ENCODE data around the gene ALDH3A1. TPM values are rescaled to one million over a fixed set of nuclear protein-coding genes. Genes with fewer than 3 reads are reported as not detected.

Gene ALDH3A1
- total and polyA plus RNA-seq, 8 donors, result 5.8 to 689 (median 145) TPM

GRCh38 chr17:19728084-19728495, 20.0 kb downstream of the ALDH3A1 start:
- TF ChIP-seq POLR2AphosphoS5 (IDR thresholded peaks at IDR 0.05) (peak; percentile 70 to 83 (median 81)), POLR2A (IDR thresholded peaks at IDR 0.05) (no peak)
- WGBS, 5 donors, result 8 to 24% (median 11%) methylated on average over 7 of the region's 7 CpGs
- no peaks in the 10 kb centered on the region for H3K9me3 ChIP-seq
- peak; percentile 88 for DNase-seq
- no peaks in the 10 kb centered on the region for H3K27me3 ChIP-seq
- peak overlapping the region; percentile 38 to 87 (median 82) for H3K27ac ChIP-seq
- H3K4me3 ChIP-seq, result no peak overlapping the region
- H3K36me3 ChIP-seq, result no peaks in the 10 kb centered on the region
- intact Hi-C loops (cut with DNase I; ENCODE audit: low total_unique reads), result no loop called here
- peaks cover 35 to 52% (median 38%) of the 10 kb centered on the region in 4 donors for H3K4me1 ChIP-seq

GRCh38 chr17:19727501-19728078, 20.5 kb downstream of the ALDH3A1 start:
- intact Hi-C loops (cut with DNase I; ENCODE audit: low total_unique reads), result no loop called here
- WGBS, 5 donors, result 39 to 64% (median 58%) methylated on average over 2 to 4 of the region's 4 CpGs

DNA sequence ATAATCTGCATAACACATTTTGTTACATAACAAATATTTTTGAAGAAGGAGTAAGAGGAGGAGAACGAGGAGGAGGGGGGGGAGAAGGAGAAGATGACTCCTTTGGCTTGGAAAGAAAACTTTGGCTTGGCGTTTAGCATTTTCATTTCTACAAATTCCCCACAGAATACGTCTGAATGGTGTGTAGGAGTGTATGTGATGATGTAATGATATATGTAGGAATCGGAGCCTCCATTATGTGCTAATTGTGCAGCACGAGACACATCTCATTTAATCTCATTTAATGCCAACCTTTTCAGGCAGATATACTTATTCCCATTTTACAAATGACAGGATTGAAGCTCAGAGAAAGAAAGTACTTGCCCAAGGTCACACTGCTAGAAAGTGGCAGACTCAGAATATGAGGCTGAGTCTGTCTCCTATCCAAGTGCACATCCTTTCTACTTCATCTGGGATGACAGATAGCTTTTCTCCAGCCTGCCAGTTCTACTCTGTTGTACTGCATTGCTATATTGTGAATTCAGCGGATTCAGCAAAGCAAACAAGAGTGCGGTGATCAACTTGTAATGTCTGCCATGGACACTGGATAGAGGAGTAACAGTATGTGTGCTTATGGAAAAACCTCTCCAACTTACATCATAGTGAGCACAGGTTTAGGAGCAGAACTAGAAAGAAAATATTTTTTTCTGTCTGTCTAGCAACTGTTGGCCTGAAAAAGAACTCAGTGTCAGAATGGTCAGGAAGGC, 21.3 kb downstream of the ALDH3A1 start:
- Histone ChIP-seq H3K4me3 (no peak overlapping the region), H3K27ac (peak overlapping the region; percentile 38 to 87 (median 82)), H3K9me3 (no peaks in the 10 kb centered on the region), H3K4me1 (peaks cover 35 to 52% (median 38%) of the 10 kb centered on the region in 4 donors), H3K27me3 (no peaks in the 10 kb centered on the region), H3K36me3 (no peaks in the 10 kb centered on the region)
- peak in 1 of 2 donors; percentile 52 for DNase-seq
- intact Hi-C loops (cut with DNase I; ENCODE audit: low total_unique reads), result no loop called here
- TF ChIP-seq POLR2A (IDR thresholded peaks at IDR 0.05), result no peak
- TF ChIP-seq EP300 (IDR thresholded peaks at IDR 0.05), result no peak
- TF ChIP-seq POLR2AphosphoS5 (IDR thresholded peaks at IDR 0.05), result no peak
- TF ChIP-seq, protein P1, sequence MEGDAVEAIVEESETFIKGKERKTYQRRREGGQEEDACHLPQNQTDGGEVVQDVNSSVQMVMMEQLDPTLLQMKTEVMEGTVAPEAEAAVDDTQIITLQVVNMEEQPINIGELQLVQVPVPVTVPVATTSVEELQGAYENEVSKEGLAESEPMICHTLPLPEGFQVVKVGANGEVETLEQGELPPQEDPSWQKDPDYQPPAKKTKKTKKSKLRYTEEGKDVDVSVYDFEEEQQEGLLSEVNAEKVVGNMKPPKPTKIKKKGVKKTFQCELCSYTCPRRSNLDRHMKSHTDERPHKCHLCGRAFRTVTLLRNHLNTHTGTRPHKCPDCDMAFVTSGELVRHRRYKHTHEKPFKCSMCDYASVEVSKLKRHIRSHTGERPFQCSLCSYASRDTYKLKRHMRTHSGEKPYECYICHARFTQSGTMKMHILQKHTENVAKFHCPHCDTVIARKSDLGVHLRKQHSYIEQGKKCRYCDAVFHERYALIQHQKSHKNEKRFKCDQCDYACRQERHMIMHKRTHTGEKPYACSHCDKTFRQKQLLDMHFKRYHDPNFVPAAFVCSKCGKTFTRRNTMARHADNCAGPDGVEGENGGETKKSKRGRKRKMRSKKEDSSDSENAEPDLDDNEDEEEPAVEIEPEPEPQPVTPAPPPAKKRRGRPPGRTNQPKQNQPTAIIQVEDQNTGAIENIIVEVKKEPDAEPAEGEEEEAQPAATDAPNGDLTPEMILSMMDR (IDR thresholded peaks at IDR 0.05), result no peak
- 79 to 92% (median 85%) methylated on average over 7 of the region's 7 CpGs for WGBS, 5 donors

More at GRCh38 chr17:19727501-19728078, 20.5 kb downstream of the ALDH3A1 start:
- H3K4me1 ChIP-seq, result peaks cover 35 to 52% (median 38%) of the 10 kb centered on the region in 4 donors
- no peak for TF ChIP-seq POLR2A (IDR thresholded peaks at IDR 0.05)
- peak; percentile 56 for TF ChIP-seq EP300 (IDR thresholded peaks at IDR 0.05)
- peak; percentile 63 to 69 (median 63) for TF ChIP-seq POLR2AphosphoS5 (IDR thresholded peaks at IDR 0.05)
- H3K27ac ChIP-seq, result peak overlapping the region; percentile 38 to 87 (median 82)
- no peak overlapping the region for H3K4me3 ChIP-seq
- H3K9me3 ChIP-seq, result no peaks in the 10 kb centered on the region
- no peaks in the 10 kb centered on the region for H3K36me3 ChIP-seq
- DNase-seq, result peak in 1 of 2 donors; percentile 82
- no peaks in the 10 kb centered on the region for H3K27me3 ChIP-seq

DNA sequence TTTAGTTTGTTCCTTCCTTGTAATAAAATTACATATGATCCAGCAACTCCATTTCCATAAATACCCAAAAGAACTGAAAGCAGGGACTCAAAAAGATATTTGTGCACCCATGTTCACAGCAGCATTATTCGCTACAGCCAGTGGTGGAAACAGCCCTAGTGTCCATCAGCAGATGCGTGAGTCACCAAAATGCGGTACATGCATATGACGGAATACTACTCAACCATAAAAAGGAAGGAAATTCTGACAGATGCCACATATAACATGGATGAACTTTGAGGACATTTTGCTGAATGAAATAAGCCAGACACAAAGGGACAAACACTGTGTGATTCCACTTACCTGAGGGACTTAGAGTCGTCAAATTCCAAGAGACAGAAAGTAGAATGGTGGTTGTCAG, 22.6 kb downstream of the ALDH3A1 start:
- Histone ChIP-seq H3K4me1 (peaks cover 41 to 60% (median 49%) of the 10 kb centered on the region in 4 donors), H3K4me3 (no peak overlapping the region), H3K36me3 (no peaks in the 10 kb centered on the region), H3K27me3 (no peaks in the 10 kb centered on the region), H3K27ac (peak overlapping the region in 2 of 5 donors; percentile 69 to 78), H3K9me3 (no peaks in the 10 kb centered on the region)
- DNase-seq, result no peak
- intact Hi-C loops (cut with DNase I; ENCODE audit: low total_unique reads), result no loop called here
- TF ChIP-seq, protein P1 (IDR thresholded peaks at IDR 0.05), result no peak
- no peak for TF ChIP-seq POLR2AphosphoS5 (IDR thresholded peaks at IDR 0.05)
- TF ChIP-seq EP300 (IDR thresholded peaks at IDR 0.05), result no peak
- TF ChIP-seq POLR2A (IDR thresholded peaks at IDR 0.05), result no peak
- 89 to 97% (median 94%) methylated on average over 5 of the region's 5 CpGs for WGBS, 5 donors

DNA sequence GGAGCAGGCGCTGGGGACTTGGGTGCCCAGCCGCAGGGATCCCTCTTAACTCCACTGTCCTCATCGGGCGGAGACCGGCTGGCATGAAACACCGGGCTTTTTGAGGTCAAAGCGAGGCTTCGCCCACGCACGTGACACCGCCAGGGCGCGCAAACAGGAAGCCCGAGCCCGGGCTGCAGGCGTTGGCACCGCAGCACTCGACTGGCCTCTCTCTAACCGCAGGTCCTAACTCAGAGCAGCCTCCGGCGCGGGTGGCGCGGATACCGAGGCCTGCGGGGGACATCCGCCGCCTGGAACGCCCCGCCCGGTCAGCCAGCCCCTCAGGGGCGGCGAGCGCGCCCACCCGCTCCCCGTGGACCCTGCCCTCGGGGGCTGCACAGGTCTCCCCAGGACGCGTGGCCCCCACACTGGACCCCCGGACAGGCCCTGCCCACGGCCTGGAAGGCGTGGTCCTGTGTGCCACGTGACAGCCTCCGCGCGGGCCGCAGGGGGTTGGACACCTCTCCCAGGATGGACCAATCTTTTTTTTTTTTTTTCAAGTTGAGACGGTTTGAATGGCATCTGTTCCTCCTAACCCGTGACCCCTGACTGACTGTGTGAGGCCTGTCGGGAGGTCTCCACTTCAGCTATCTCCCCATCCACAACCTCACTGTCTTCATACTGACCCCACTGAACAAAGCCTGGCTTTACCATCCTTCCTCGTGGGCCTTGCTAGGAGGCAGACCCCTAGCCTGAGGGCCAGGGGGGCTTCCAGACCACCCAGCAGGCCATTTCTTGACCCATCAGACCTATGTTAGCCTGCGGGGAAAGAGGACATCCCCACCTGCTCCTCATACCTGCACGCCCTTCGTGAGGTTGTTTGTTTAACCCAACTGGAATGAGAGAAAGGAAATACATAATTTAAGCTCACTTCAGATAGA, 23.3 kb downstream of the ALDH3A1 start:
- Histone ChIP-seq H3K36me3 (no peaks in the 10 kb centered on the region), H3K4me3 (peak overlapping the region; percentile 30 to 43 (median 38)), H3K27ac (peak overlapping the region; percentile 60 to 78 (median 69)), H3K27me3 (no peaks in the 10 kb centered on the region), H3K4me1 (peaks cover 43 to 67% (median 54%) of the 10 kb centered on the region in 4 donors), H3K9me3 (no peaks in the 10 kb centered on the region)
- WGBS, 5 donors, result 28 to 67% (median 32%) methylated on average over 32 to 55 of the region's 55 CpGs
- TF ChIP-seq, protein P1 (IDR thresholded peaks at IDR 0.05), result no peak
- TF ChIP-seq POLR2AphosphoS5 (IDR thresholded peaks at IDR 0.05), result peak in 2 of 3 donors; percentile 23 to 58
- intact Hi-C loops (cut with DNase I; ENCODE audit: low total_unique reads), result no loop called here
- peak; percentile 68 to 70 for DNase-seq

Data from stomach (tissue), 9 donors.